ENCODE data around the gene SH3TC1. TPM values are rescaled to one million over a fixed set of nuclear protein-coding genes. Genes with fewer than 3 reads are reported as not detected.

The SH3TC1 gene
- total and polyA plus RNA-seq, 2 of the 13 experiments (the other 11 are each of a cell fraction or from before 2014, with no cell fraction given) = 14.9 to 21.8 TPM

- TF ChIP-seq, protein P1, sequence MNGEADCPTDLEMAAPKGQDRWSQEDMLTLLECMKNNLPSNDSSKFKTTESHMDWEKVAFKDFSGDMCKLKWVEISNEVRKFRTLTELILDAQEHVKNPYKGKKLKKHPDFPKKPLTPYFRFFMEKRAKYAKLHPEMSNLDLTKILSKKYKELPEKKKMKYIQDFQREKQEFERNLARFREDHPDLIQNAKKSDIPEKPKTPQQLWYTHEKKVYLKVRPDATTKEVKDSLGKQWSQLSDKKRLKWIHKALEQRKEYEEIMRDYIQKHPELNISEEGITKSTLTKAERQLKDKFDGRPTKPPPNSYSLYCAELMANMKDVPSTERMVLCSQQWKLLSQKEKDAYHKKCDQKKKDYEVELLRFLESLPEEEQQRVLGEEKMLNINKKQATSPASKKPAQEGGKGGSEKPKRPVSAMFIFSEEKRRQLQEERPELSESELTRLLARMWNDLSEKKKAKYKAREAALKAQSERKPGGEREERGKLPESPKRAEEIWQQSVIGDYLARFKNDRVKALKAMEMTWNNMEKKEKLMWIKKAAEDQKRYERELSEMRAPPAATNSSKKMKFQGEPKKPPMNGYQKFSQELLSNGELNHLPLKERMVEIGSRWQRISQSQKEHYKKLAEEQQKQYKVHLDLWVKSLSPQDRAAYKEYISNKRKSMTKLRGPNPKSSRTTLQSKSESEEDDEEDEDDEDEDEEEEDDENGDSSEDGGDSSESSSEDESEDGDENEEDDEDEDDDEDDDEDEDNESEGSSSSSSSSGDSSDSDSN (CRISPR knock-in tag; IDR thresholded peaks at IDR 0.05) = 0 out of 2 replicates have a peak, but pooled peaks have one; percentile 49
- no peak for TF ChIP-seq CC2D1A (CRISPR knock-in tag; IDR thresholded peaks at IDR 0.05)
- 0 out of 2 replicates have a peak, but pooled peaks have one; percentile 6 for TF ChIP-seq ZNF768 (CRISPR knock-in tag; IDR thresholded peaks at IDR 0.05)
- TF ChIP-seq ZNF782 (CRISPR knock-in tag; IDR thresholded peaks at IDR 0.05; ENCODE audit: borderline replicate concordance) = 0 out of 2 replicates have a peak, but pooled peaks have one; percentile 2
- no peak; the same call in 1 of the 2 replicates for TF ChIP-seq ZNF772 (CRISPR knock-in tag; IDR thresholded peaks at IDR 0.05)
- TF ChIP-seq, protein P2, sequence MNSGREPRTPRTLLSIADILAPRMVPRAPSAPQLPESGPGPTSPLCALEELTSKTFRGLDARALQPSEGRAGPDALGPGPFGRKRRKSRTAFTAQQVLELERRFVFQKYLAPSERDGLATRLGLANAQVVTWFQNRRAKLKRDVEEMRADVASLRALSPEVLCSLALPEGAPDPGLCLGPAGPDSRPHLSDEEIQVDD (CRISPR knock-in tag; IDR thresholded peaks at IDR 0.05; ENCODE audit: borderline replicate concordance) = 0 out of 2 replicates have a peak, but pooled peaks have one; percentile 19
- TF ChIP-seq RARG (CRISPR knock-in tag; IDR thresholded peaks at IDR 0.05; ENCODE audit: low read depth) = no peak
- peak; percentile 19; the same call in 1 of the 2 replicates for TF ChIP-seq HIC2 (CRISPR knock-in tag; IDR thresholded peaks at IDR 0.05; ENCODE audit: low read depth)
- no peak for TF ChIP-seq XBP1 (CRISPR knock-in tag; IDR thresholded peaks at IDR 0.05)
- TF ChIP-seq ZNF317 (CRISPR knock-in tag; IDR thresholded peaks at IDR 0.05) = 0 out of 2 replicates have a peak, but pooled peaks have one; percentile 6
- TF ChIP-seq NR3C1 (CRISPR knock-in tag; IDR thresholded peaks at IDR 0.05) = no peak
- 0 out of 2 replicates have a peak, but pooled peaks have one; percentile 34 for TF ChIP-seq REXO4 (CRISPR knock-in tag; IDR thresholded peaks at IDR 0.05; ENCODE audit: borderline replicate concordance)
- no peak for TF ChIP-seq HDAC6 (IDR thresholded peaks at IDR 0.05; ENCODE audit: low read depth, low read length)
- TF ChIP-seq SMAD1 (CRISPR knock-in tag; IDR thresholded peaks at IDR 0.05; ENCODE audit: borderline replicate concordance, low read depth) = no peak
- TF ChIP-seq ZBTB7A (CRISPR knock-in tag; IDR thresholded peaks at IDR 0.05) = 0 out of 2 replicates have a peak, but pooled peaks have one; percentile 22
- TF ChIP-seq, protein P3, sequence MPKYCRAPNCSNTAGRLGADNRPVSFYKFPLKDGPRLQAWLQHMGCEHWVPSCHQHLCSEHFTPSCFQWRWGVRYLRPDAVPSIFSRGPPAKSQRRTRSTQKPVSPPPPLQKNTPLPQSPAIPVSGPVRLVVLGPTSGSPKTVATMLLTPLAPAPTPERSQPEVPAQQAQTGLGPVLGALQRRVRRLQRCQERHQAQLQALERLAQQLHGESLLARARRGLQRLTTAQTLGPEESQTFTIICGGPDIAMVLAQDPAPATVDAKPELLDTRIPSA (CRISPR knock-in tag; IDR thresholded peaks at IDR 0.05; ENCODE audit: borderline replicate concordance) = 0 out of 2 replicates have a peak, but pooled peaks have one; percentile 42
- no peak for TF ChIP-seq NFKB2 (CRISPR knock-in tag; IDR thresholded peaks at IDR 0.05; ENCODE audit: borderline replicate concordance)
- TF ChIP-seq NR2C2 (CRISPR knock-in tag; IDR thresholded peaks at IDR 0.05; ENCODE audit: borderline replicate concordance) = 0 out of 2 replicates have a peak, but pooled peaks have one; percentile 13
- TF ChIP-seq ZFP82 (CRISPR knock-in tag; IDR thresholded peaks at IDR 0.05; ENCODE audit: borderline replicate concordance) = peak; percentile 9; the same call in 1 of the 2 replicates
- TF ChIP-seq ZNF484 (CRISPR knock-in tag; IDR thresholded peaks at IDR 0.05; ENCODE audit: borderline replicate concordance, low read depth) = no peak
- 0 out of 2 replicates have a peak, but pooled peaks have one; percentile 53 for TF ChIP-seq ZFX (CRISPR knock-in tag; IDR thresholded peaks at IDR 0.05; ENCODE audit: low read depth)
- TF ChIP-seq NFATC3 (CRISPR knock-in tag; IDR thresholded peaks at IDR 0.05) = no peak
- TF ChIP-seq KDM6A (CRISPR knock-in tag; IDR thresholded peaks at IDR 0.05; ENCODE audit: low read depth) = no peak
- TF ChIP-seq ZNF678 (CRISPR knock-in tag; IDR thresholded peaks at IDR 0.05) = no peak
- TF ChIP-seq PAF1 (CRISPR knock-in tag; IDR thresholded peaks at IDR 0.05) = no peak
These were observed 658 bp downstream of the SH3TC1 start (continued) for GRCh38 chr4:8199594-8200301.

Measured in HepG2 (cell line).